Effector memory CD4-positive, alpha-beta T cell (primary cell): ENCODE measurements around the gene ST8SIA6.
"Not testable (repeated sequence)": the region's sequence is repeated elsewhere in the genome, so short reads cannot be mapped to it uniquely, and the experiment has no call there.

Experiments used
- DNase-seq, 3 donors: peaks; one replicate each; pipeline ENCODE4 v3.0.0-alpha.2; 2020
- H3K27ac ChIP-seq: 2 replicates; pipeline ENCODE4 v1.7.0; 2013; ENCODE audit warnings: mild to moderate bottlenecking, low read length, moderate library complexity; ENCODE audit not compliant: insufficient read depth, poor library complexity, severe bottlenecking
- H3K27me3 ChIP-seq: replicated peaks from 2 replicates; pipeline ENCODE4 v1.7.0; 2013; ENCODE audit warnings: mild to moderate bottlenecking, low read length; ENCODE audit not compliant: insufficient read depth, control insufficient read depth, poor library complexity, severe bottlenecking
- H3K36me3 ChIP-seq: 2 replicates; pipeline ENCODE4 v1.7.0; 2013; ENCODE audit warnings: mild to moderate bottlenecking, low read length, moderate library complexity; ENCODE audit not compliant: control insufficient read depth, insufficient read depth
- H3K4me1 ChIP-seq: 2 replicates; pipeline ENCODE4 v1.7.0; 2013; ENCODE audit warnings: low read length, mild to moderate bottlenecking; ENCODE audit not compliant: control insufficient read depth, insufficient read depth, poor library complexity, severe bottlenecking
- H3K4me3 ChIP-seq: 2 replicates; pipeline ENCODE4 v1.7.0; 2013; ENCODE audit warnings: low read length, low read depth, mild to moderate bottlenecking; ENCODE audit not compliant: insufficient read depth, poor library complexity, severe bottlenecking
- H3K9me3 ChIP-seq: 2 replicates; pipeline ENCODE4 v1.7.0; 2013; ENCODE audit warnings: mild to moderate bottlenecking, low read length, moderate library complexity; ENCODE audit not compliant: control insufficient read depth

The ST8SIA6 gene

GRCh38 chr10:17321957-17322356 is 132.4 kb downstream of the ST8SIA6 start:
- not testable (repeated sequence) for H3K4me1 ChIP-seq, DNase-seq, H3K36me3 ChIP-seq, H3K27me3 ChIP-seq, H3K9me3 ChIP-seq, H3K4me3 ChIP-seq, H3K27ac ChIP-seq

- H3K36me3 ChIP-seq = no peaks in the 10 kb centered on the region
- no peak overlapping the region for H3K27ac ChIP-seq
- H3K4me3 ChIP-seq = no peak overlapping the region
- H3K27me3 ChIP-seq = no peaks in the 10 kb centered on the region
- DNase-seq = no peak
- H3K4me1 ChIP-seq = no peaks in the 10 kb centered on the region
- no peaks in the 10 kb centered on the region for H3K9me3 ChIP-seq
Observed at GRCh38 chr10:17316488-17317170, 137.8 kb downstream of the ST8SIA6 start.

GRCh38 chr10:17309435-17309834 is 145.0 kb downstream of the ST8SIA6 start:
- no peak for DNase-seq
- H3K4me1 ChIP-seq = no peaks in the 10 kb centered on the region
- H3K36me3 ChIP-seq = no peaks in the 10 kb centered on the region
- no peak overlapping the region for H3K4me3 ChIP-seq
- H3K27me3 ChIP-seq = no peaks in the 10 kb centered on the region
- H3K27ac ChIP-seq = no peak overlapping the region
- no peaks in the 10 kb centered on the region for H3K9me3 ChIP-seq

GRCh38 chr10:17307123-17307522 is 147.3 kb downstream of the ST8SIA6 start:
- Histone ChIP-seq H3K4me3 (no peak overlapping the region), H3K9me3 (no peaks in the 10 kb centered on the region), H3K27me3 (no peaks in the 10 kb centered on the region), H3K27ac (no peak overlapping the region), H3K36me3 (no peaks in the 10 kb centered on the region), H3K4me1 (no peaks in the 10 kb centered on the region)
- DNase-seq = no peak

GRCh38 chr10:17292375-17292774 is 162.0 kb downstream of the ST8SIA6 start:
- Histone ChIP-seq H3K9me3 (no peaks in the 10 kb centered on the region), H3K27ac (no peak overlapping the region), H3K36me3 (no peaks in the 10 kb centered on the region), H3K27me3 (no peaks in the 10 kb centered on the region), H3K4me3 (no peak overlapping the region), H3K4me1 (no peaks in the 10 kb centered on the region)
- no peak for DNase-seq

- H3K9me3 ChIP-seq = no peaks in the 10 kb centered on the region
- H3K36me3 ChIP-seq = no peaks in the 10 kb centered on the region
- no peak overlapping the region for H3K27ac ChIP-seq
- no peaks in the 10 kb centered on the region for H3K4me1 ChIP-seq
- no peak overlapping the region for H3K4me3 ChIP-seq
- no peak for DNase-seq
- no peaks in the 10 kb centered on the region for H3K27me3 ChIP-seq
Observed at GRCh38 chr10:17290226-17290625, 164.2 kb downstream of the ST8SIA6 start.

- no peak for DNase-seq
- no peaks in the 10 kb centered on the region for H3K4me1 ChIP-seq
- no peaks in the 10 kb centered on the region for H3K27me3 ChIP-seq
Observed at GRCh38 chr10:17289763-17290162, 164.6 kb downstream of the ST8SIA6 start.

GRCh38 chr10:17286562-17287550 is 167.5 kb downstream of the ST8SIA6 start:
- DNase-seq = no peak
- no peaks in the 10 kb centered on the region for H3K4me1 ChIP-seq
- no peaks in the 10 kb centered on the region for H3K36me3 ChIP-seq
- no peak overlapping the region for H3K4me3 ChIP-seq
- peaks cover 4% of the 10 kb centered on the region for H3K9me3 ChIP-seq
- H3K27ac ChIP-seq = no peak overlapping the region
- no peaks in the 10 kb centered on the region for H3K27me3 ChIP-seq

More at GRCh38 chr10:17289763-17290162, 164.6 kb downstream of the ST8SIA6 start:
- no peak overlapping the region for H3K4me3 ChIP-seq
- no peaks in the 10 kb centered on the region for H3K36me3 ChIP-seq
- H3K27ac ChIP-seq = no peak overlapping the region
- no peaks in the 10 kb centered on the region for H3K9me3 ChIP-seq

- H3K27me3 ChIP-seq = no peaks in the 10 kb centered on the region
- peaks cover 4% of the 10 kb centered on the region for H3K9me3 ChIP-seq
- DNase-seq = no peak
- H3K4me3 ChIP-seq = no peak overlapping the region
- no peaks in the 10 kb centered on the region for H3K36me3 ChIP-seq
- H3K4me1 ChIP-seq = no peaks in the 10 kb centered on the region
- H3K27ac ChIP-seq = no peak overlapping the region
Observed at GRCh38 chr10:17282311-17282710, 172.1 kb downstream of the ST8SIA6 start.
